Measurements from ENCODE around the gene ARL2.

ARL2 gene

DNA sequence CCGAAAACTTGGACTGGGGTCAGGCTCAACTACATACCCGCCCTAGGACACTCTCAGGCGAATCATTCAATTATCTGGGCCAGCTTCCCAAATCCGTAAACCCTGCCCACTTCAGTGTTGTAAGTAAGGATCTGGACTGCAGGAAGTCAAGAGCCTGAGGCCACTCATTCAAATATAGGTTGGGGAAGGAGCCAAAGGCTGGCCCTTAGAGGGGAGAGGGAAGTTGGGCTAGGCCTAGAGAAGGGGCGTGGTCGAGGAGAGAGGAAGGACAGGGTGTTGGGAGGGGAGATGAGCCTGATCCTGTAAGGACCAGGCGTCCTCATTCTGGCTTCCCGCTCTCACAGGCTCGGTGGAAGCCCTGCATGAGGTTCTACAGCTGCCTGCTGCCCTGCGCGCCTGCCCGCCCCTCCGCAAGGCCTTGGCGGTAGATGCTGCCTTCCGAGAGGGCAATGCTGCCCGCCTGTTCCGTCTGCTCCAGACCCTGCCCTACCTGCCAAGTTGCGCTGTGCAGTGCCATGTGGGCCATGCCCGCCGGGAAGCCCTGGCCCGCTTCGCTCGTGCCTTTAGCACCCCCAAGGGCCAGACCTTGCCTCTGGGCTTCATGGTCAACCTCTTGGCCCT, 30.0 kb downstream of the ARL2 start:
- peaks cover 3% of the 10 kb centered on the region for H3K36me3 ChIP-seq (replicated peaks)
- H3K27ac ChIP-seq: no peak overlapping the region
- H3K4me3 ChIP-seq (ENCODE audit: low read depth, low read length): no peak overlapping the region
- DNase-seq: no peak
- TF ChIP-seq, protein P1, sequence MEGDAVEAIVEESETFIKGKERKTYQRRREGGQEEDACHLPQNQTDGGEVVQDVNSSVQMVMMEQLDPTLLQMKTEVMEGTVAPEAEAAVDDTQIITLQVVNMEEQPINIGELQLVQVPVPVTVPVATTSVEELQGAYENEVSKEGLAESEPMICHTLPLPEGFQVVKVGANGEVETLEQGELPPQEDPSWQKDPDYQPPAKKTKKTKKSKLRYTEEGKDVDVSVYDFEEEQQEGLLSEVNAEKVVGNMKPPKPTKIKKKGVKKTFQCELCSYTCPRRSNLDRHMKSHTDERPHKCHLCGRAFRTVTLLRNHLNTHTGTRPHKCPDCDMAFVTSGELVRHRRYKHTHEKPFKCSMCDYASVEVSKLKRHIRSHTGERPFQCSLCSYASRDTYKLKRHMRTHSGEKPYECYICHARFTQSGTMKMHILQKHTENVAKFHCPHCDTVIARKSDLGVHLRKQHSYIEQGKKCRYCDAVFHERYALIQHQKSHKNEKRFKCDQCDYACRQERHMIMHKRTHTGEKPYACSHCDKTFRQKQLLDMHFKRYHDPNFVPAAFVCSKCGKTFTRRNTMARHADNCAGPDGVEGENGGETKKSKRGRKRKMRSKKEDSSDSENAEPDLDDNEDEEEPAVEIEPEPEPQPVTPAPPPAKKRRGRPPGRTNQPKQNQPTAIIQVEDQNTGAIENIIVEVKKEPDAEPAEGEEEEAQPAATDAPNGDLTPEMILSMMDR (IDR thresholded peaks at IDR 0.05; ENCODE audit: low read depth, low read length, missing control alignments): no peak
- H3K27me3 ChIP-seq (replicated peaks): no peaks in the 10 kb centered on the region
- in situ Hi-C loops (cut with HindIII; ENCODE audit: low pct_ligation_motif_present, low sequenced_read_pairs): no loop called here

DNA sequence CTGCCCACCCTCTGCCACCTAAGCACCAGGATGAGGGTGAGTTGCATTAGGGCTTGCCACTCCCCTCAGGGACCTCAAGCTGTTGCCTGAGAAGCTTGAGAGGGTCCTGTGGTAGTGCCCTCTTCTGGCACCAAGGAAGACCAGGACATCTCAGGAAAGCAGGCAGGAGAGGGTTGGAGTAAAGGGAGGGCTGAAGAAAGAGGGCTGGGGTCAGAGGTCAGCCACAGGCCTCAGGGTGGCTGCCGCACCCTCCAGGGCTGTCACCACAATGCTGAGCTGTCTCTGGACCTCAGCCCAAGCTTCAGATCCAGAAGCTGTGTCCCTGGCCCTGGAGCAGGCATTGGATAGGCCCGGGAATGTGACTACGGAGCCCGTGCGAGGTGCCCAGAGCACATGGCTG, 31.1 kb downstream of the ARL2 start:
- in situ Hi-C loops (cut with HindIII; ENCODE audit: low pct_ligation_motif_present, low sequenced_read_pairs): no loop called here
- Histone ChIP-seq H3K27ac (no peak overlapping the region), H3K27me3 (replicated peaks) (no peaks in the 10 kb centered on the region), H3K4me3 (ENCODE audit: low read depth, low read length) (no peak overlapping the region), H3K36me3 (replicated peaks) (peaks cover 3% of the 10 kb centered on the region)
- TF ChIP-seq, protein P1 (IDR thresholded peaks at IDR 0.05; ENCODE audit: low read depth, low read length, missing control alignments): no peak
- no peak for DNase-seq

DNA sequence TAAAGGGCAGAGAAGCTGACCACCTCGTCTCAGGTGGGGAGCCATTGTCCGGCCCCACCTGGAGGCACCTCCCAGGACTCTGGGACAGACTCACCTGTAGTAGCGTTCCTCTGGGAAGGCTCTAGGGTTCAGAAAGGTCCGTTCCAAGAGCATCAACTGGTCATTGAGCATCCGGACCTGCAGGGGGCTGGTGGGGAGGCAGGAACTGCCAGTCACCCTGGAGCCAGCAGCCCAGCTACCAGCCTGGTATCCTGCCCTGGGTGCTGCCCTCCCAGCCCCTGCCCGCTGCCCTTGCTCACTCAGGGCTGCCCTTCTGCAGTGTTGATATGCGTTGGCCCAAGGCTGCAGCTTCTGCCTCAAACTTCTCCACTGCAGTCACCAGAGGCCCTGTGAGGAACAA, 31.8 kb downstream of the ARL2 start:
- TF ChIP-seq, protein P1 (IDR thresholded peaks at IDR 0.05; ENCODE audit: low read depth, low read length, missing control alignments): no peak
- DNase-seq: no peak
- Histone ChIP-seq H3K4me3 (ENCODE audit: low read depth, low read length) (no peak overlapping the region), H3K27ac (no peak overlapping the region), H3K27me3 (replicated peaks) (no peaks in the 10 kb centered on the region), H3K36me3 (replicated peaks) (peaks cover 3% of the 10 kb centered on the region)
- in situ Hi-C loops (cut with HindIII; ENCODE audit: low pct_ligation_motif_present, low sequenced_read_pairs): no loop called here

DNA sequence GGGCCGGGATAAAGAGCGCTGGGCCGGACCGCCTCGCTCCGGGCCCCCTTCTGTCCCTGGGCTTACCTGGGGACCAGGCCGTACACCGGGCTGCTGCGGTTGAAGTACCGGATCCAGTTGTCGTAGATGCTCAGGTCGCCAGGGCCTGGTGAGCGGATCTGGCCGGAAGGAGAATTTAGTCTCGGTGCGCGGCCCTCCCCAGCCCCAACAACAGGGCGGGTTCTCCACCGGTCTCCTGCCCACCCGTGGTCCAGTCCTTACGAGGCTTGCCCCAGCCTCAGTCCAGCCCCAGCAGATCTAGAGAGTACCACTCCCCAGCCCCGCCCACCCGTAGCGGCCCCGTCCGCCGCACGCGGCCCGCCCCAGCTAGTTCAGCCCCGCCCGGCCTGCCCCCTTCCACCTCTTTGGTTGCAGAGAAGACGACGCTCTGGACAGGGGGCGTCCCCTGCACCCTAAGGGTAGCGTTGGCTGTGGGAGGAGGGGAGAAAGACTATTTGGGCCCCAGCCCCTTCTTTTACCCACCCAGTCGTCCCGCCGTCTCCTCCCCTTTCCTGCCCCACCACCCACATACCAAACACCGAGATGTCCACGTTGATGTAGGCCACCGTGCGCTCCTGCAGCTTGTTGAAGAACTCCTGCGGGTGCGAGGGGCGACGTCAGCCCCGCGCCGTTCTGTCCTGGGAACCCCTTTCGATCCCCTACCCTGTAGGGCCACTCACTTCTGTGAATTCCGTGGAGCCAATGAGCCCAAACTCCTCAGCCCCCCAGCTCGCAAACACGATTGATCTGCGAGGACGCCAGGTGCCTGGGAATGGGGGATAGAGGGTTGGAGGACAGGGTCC, 33.8 kb downstream of the ARL2 start:
- no peak overlapping the region for H3K27ac ChIP-seq
- in situ Hi-C loops (cut with HindIII; ENCODE audit: low pct_ligation_motif_present, low sequenced_read_pairs): no loop called here
- TF ChIP-seq, protein P1 (IDR thresholded peaks at IDR 0.05; ENCODE audit: low read depth, low read length, missing control alignments): no peak
- peaks cover 3% of the 10 kb centered on the region for H3K36me3 ChIP-seq (replicated peaks)
- H3K4me3 ChIP-seq (ENCODE audit: low read depth, low read length): peak overlapping the region; percentile 55
- H3K27me3 ChIP-seq (replicated peaks): no peaks in the 10 kb centered on the region
- DNase-seq: no peak

DNA sequence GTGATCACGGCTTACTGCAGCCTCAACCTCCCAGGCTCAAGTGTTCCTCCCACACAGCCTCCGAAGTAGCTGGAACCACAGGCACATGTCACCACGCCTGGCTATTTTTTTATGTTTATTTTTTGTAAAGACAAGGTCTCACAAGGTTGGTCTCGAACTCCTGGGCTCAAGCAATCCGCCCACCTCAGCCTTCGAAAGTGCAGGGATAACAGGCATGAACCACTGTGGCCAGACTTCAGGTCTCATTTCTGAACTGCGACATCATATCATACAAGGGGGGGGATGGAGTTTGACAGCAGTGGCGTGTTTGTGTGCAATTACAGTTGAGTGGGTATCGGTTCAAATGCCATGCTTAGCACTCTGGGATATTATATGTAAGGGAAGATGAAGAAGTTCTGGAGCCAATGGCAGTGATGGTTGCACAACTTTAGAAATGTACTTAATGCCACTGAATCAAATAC, 37.5 kb downstream of the ARL2 start:
- Histone ChIP-seq H3K36me3 (replicated peaks) (no peaks in the 10 kb centered on the region), H3K27me3 (replicated peaks) (no peaks in the 10 kb centered on the region), H3K4me3 (ENCODE audit: low read depth, low read length) (no peak overlapping the region), H3K27ac (no peak overlapping the region)
- TF ChIP-seq, protein P1 (IDR thresholded peaks at IDR 0.05; ENCODE audit: low read depth, low read length, missing control alignments): no peak
- in situ Hi-C loops (cut with HindIII; ENCODE audit: low pct_ligation_motif_present, low sequenced_read_pairs): no loop called here
- no peak for DNase-seq
